ENCODE results near the gene SLC6A18.

The SLC6A18 gene

GRCh38 chr5:1187234-1187949 lies 37.8 kb upstream of the SLC6A18 start:
- DNase-seq (ENCODE audit: low read depth): no peak

- no peak for DNase-seq (ENCODE audit: low read depth)
Measured at GRCh38 chr5:1187950-1188334, 37.2 kb upstream of the SLC6A18 start.

- DNase-seq (ENCODE audit: low read depth): no peak
Measured at GRCh38 chr5:1188464-1188863, 36.7 kb upstream of the SLC6A18 start.

GRCh38 chr5:1189269-1189668 lies 35.9 kb upstream of the SLC6A18 start:
- no peak for DNase-seq (ENCODE audit: low read depth)

GRCh38 chr5:1190278-1190677 lies 34.9 kb upstream of the SLC6A18 start:
- no peak for DNase-seq (ENCODE audit: low read depth)

- DNase-seq (ENCODE audit: low read depth): no peak
Measured at GRCh38 chr5:1190837-1191239, 34.3 kb upstream of the SLC6A18 start.

GRCh38 chr5:1192971-1193590 lies 32.1 kb upstream of the SLC6A18 start:
- DNase-seq (ENCODE audit: low read depth): no peak

- DNase-seq (ENCODE audit: low read depth): no peak
Measured at GRCh38 chr5:1193591-1193985, 31.6 kb upstream of the SLC6A18 start.

- DNase-seq (ENCODE audit: low read depth): no peak
Measured at GRCh38 chr5:1194378-1194777, 30.8 kb upstream of the SLC6A18 start.

GRCh38 chr5:1195439-1195838 lies 29.7 kb upstream of the SLC6A18 start:
- DNase-seq (ENCODE audit: low read depth): no peak

GRCh38 chr5:1195916-1196315 lies 29.3 kb upstream of the SLC6A18 start:
- no peak for DNase-seq (ENCODE audit: low read depth)

GRCh38 chr5:1196562-1196961 lies 28.6 kb upstream of the SLC6A18 start:
- no peak for DNase-seq (ENCODE audit: low read depth)

GRCh38 chr5:1197876-1198666 lies 27.1 kb upstream of the SLC6A18 start:
- no peak for DNase-seq (ENCODE audit: low read depth)

- no peak for DNase-seq (ENCODE audit: low read depth)
Measured at GRCh38 chr5:1199340-1199648, 25.9 kb upstream of the SLC6A18 start.

GRCh38 chr5:1199649-1200494 lies 25.3 kb upstream of the SLC6A18 start:
- DNase-seq (ENCODE audit: low read depth): no peak

- no peak for DNase-seq (ENCODE audit: low read depth)
Measured at GRCh38 chr5:1200495-1201326, 24.5 kb upstream of the SLC6A18 start.

- DNase-seq (ENCODE audit: low read depth): no peak
Measured at GRCh38 chr5:1201327-1202025, 23.7 kb upstream of the SLC6A18 start, which contains the start of gene SLC6A19. SLC6A19 (plus strand) TSS chr5:1201595; CDS start chr5:1201651, 56 bp downstream.

GRCh38 chr5:1202026-1202797 lies 23.0 kb upstream of the SLC6A18 start:
- no peak for DNase-seq (ENCODE audit: low read depth)

- DNase-seq (ENCODE audit: low read depth): no peak
Measured at GRCh38 chr5:1202798-1203185, 22.4 kb upstream of the SLC6A18 start.

Data from activated gamma-delta T cell treated with anti-CD3 and anti-CD28 coated beads, Interleukin-2, amount 50 U/mL, for 16 hours (primary cell).